HCT116 (cell line): ENCODE results near the gene FAM184A. TPM values are rescaled to one million over a fixed set of nuclear protein-coding genes. Genes with fewer than 3 reads are reported as not detected.

Source experiments
- ATAC-seq: fragments of 200-7000 bp; cut with Tn5 transposase; 2 replicates; pipeline ENCODE4 v1.9.1; 2020; ENCODE audit warnings: mild to moderate bottlenecking, moderate library complexity
- BruUV-seq: library from RNA; stranded (reverse); fragments of 400-500 nt; replicated peaks from 2 replicates; lab custom pipeline; 2021; lab: Mats Ljungman, UMichigan
- CTCF ChIA-PET: fragments of 300-600 bp; sonication (Branson Sonifier 250); formaldehyde crosslinking; loops from one replicate; lab custom pipeline; 2021; ENCODE audit warnings: antibody characterized with exemption; lab: Charles Lee
- POLR2A ChIA-PET: fragments of 300-600, 350-600 bp; sonication (Branson Sonifier 250); formaldehyde crosslinking; loops from one replicate; lab custom pipeline; 2021; ENCODE audit warnings: antibody characterized with exemption; lab: Charles Lee
- RAD21 ChIA-PET, 2 experiments: fragments of 300-600 bp; sonication (Branson Sonifier 250); formaldehyde crosslinking; loops; one replicate each; lab custom pipeline; 2023; ENCODE audit warnings: low total read pairs in 2 of 2; ENCODE audit not compliant: uncharacterized antibody in 2 of 2, unreplicated experiment in 2 of 2, low non-redundant PET in 1 of 2; lab: Charles Lee
- DNase-seq: peaks from one replicate; pipeline ENCODE4 v3.0.0-alpha.2; 2010; ENCODE audit warnings: low read depth, low spot score
- H2AFZ ChIP-seq: fragments of 200-600 bp; shearing (Covaris generic), sonication (generic); 2 replicates; pipeline ENCODE4 v1.6.1; 2017; ENCODE audit warnings: low read depth, mixed run types, mixed read lengths, antibody characterized with exemption, low read length; ENCODE audit not compliant: poor library complexity, severe bottlenecking
- H3K27ac ChIP-seq: 2 replicates; pipeline ENCODE4 v1.5.1; 2012; ENCODE audit warnings: low read depth, low read length
- H3K27me3 ChIP-seq: fragments of 200-600 bp; sonication (generic); 2 replicates; pipeline ENCODE4 v1.6.1; 2016; ENCODE audit warnings: mixed run types, low read length, mixed read lengths; ENCODE audit not compliant: insufficient read depth
- H3K36me3 ChIP-seq, 2 experiments: fragments of 200-500 bp in 1 of 2; fragments of 200-600 bp in 1 of 2; sonication (Bioruptor generic) in 1 of 2; sonication (generic) in 1 of 2; 2 replicates each; pipeline versions ENCODE4 v1.5.1 to v1.6.1; 2014 to 2016; ENCODE audit warnings: low read length in 2 of 2, inconsistent platforms in 1 of 2, mixed read lengths in 1 of 2, mixed run types in 1 of 2; ENCODE audit not compliant: insufficient read depth in 2 of 2, control insufficient read depth in 1 of 2
- H3K4me1 ChIP-seq, 2 experiments: fragments of 200-600 bp in 1 of 2; sonication (generic) in 1 of 2; 2 replicates each; pipeline versions ENCODE4 v1.5.1 to v1.6.1; 2012 to 2017; ENCODE audit warnings: low read length in 2 of 2, inconsistent platforms in 1 of 2, mild to moderate bottlenecking in 1 of 2, mixed read lengths in 1 of 2, mixed run types in 1 of 2, moderate library complexity in 1 of 2; ENCODE audit not compliant: insufficient read depth in 2 of 2, control insufficient read depth in 1 of 2
- H3K4me2 ChIP-seq: fragments of 200-600 bp; sonication (generic); 2 replicates; pipeline ENCODE4 v1.6.1; 2017; ENCODE audit warnings: mixed run types, low read length, mixed read lengths
- H3K4me3 ChIP-seq, 2 experiments: fragments of 200-600 bp in 1 of 2; sonication (generic) in 1 of 2; replicated peaks in 1 of 2; 2 replicates each; pipeline ENCODE4 v1.5.1; 2011 to 2016; ENCODE audit warnings: low read length in 2 of 2, control low read depth in 1 of 2, low read depth in 1 of 2, mild to moderate bottlenecking in 1 of 2, mixed read lengths in 1 of 2, mixed run types in 1 of 2
- H3K79me2 ChIP-seq: fragments of 200-600 bp; sonication (generic); 2 replicates; pipeline ENCODE4 v1.6.1; 2017; ENCODE audit warnings: mild to moderate bottlenecking, mixed run types, low read length, moderate library complexity, mixed read lengths; ENCODE audit not compliant: insufficient read depth
- H3K9ac ChIP-seq: fragments of 200-600 bp; sonication (generic); 2 replicates; pipeline ENCODE4 v1.6.1; 2016; ENCODE audit warnings: low read length, mixed read lengths
- H3K9me2 ChIP-seq: fragments of 200-600 bp; sonication (generic), shearing (Covaris generic); 2 replicates; pipeline ENCODE4 v1.6.1; 2017; ENCODE audit warnings: mixed run types, mild to moderate bottlenecking, moderate library complexity; ENCODE audit not compliant: insufficient read depth
- H3K9me3 ChIP-seq, 2 experiments: fragments of 200-500 bp in 1 of 2; fragments of 200-600 bp in 1 of 2; sonication (Bioruptor generic) in 1 of 2; sonication (generic) in 1 of 2; 2 replicates each; pipeline ENCODE4 v1.6.1; 2014 to 2017; ENCODE audit warnings: low read length in 2 of 2, mixed read lengths in 2 of 2, inconsistent platforms in 1 of 2, low read depth in 1 of 2, mild to moderate bottlenecking in 1 of 2, mixed run types in 1 of 2, moderate library complexity in 1 of 2; ENCODE audit not compliant: control insufficient read depth in 1 of 2, insufficient read depth in 1 of 2
- H4K20me1 ChIP-seq: fragments of 200-600 bp; sonication (generic), shearing (Covaris generic); 2 replicates; pipeline ENCODE4 v1.6.1; 2017; ENCODE audit warnings: mixed run types, mild to moderate bottlenecking, moderate library complexity; ENCODE audit not compliant: insufficient read depth
- POLR2A ChIP-seq: IDR thresholded peaks from 2 replicates; pipeline ENCODE4 v1.7.0; 2011; ENCODE audit warnings: borderline replicate concordance; ENCODE audit not compliant: insufficient read depth, insufficient read length; ENCODE audit errors: extremely low read depth
- RAD21 ChIP-seq: IDR thresholded peaks from 2 replicates; pipeline ENCODE4 v1.6.1; 2012; ENCODE audit warnings: low read depth, mild to moderate bottlenecking
- SIN3A ChIP-seq: IDR thresholded peaks from 2 replicates; pipeline ENCODE4 v1.6.1; 2012; ENCODE audit warnings: low read depth
- SRF ChIP-seq: IDR thresholded peaks from 2 replicates; pipeline ENCODE4 v1.6.1; 2012; ENCODE audit warnings: low read depth
- intact Hi-C: fragments of 100-400 bp; cut with micrococcal nuclease; formaldehyde crosslinking; loops from 2 replicates; pipeline ENCODE4 v1.10.0; 2022
- total RNA-seq: library from RNA; stranded (reverse); gene quantifications from one replicate; pipeline ENCODE4 v1.2.1, GENCODE V29; 2021; ENCODE audit not compliant: unreplicated experiment
- TF ChIP-seq, protein P1 (sequence below): IDR thresholded peaks from 2 replicates; pipeline ENCODE4 v1.6.1; 2012
- TF ChIP-seq, protein P2 (sequence below): IDR thresholded peaks from 2 replicates; pipeline ENCODE4 v1.6.1; 2012; ENCODE audit warnings: low read depth
- TF ChIP-seq, protein P3 (sequence below), 3 experiments: fragments of 200-600 bp in 1 of 3; sonication (generic) in 1 of 3; IDR thresholded peaks in 2 of 3; conservative IDR thresholded peaks in 1 of 3; 2 replicates each; pipeline ENCODE4 v1.5.1; 2012 to 2017; ENCODE audit warnings: low read depth in 2 of 3, low read length in 2 of 3, antibody characterized with exemption in 1 of 3, borderline replicate concordance in 1 of 3, control low read depth in 1 of 3, mild to moderate bottlenecking in 1 of 3, mixed read lengths in 1 of 3, mixed run types in 1 of 3, moderate library complexity in 1 of 3; ENCODE audit not compliant: insufficient read depth in 1 of 3

The FAM184A gene
- total RNA-seq, 1 experiment from 2014 or later: 2.4 TPM

DNA sequence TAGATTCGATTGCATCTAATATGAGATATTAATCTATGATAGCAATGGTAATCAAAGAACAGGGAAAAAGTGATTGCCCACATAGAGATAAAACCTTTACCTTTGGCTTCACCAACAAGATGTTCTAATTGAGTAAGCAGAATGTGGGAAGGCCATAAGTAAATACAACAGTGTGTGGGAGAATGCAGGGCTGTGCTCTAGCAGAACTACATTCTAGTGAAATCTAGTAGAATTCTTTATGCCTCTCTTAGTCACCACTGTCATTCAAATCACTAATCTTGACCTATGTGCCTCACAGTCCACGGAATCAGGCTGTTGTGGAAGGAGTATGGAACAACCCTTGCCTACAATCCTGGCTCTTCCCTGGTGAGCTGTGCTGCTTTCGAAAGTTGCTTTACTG lies 113.1 kb downstream of the FAM184A start:
- DNase-seq (no peak), ATAC-seq (no peak)
- intact Hi-C loops: loop anchor here (5.0 to 10.0 kb wide), 2 partner anchors 382 to 759 kb away; partner anchors contain the start of gene MAN1A1
- Histone ChIP-seq H3K27me3 (no peaks in the 10 kb centered on the region), H3K4me3 (no peak overlapping the region), H3K9me3 (no peaks in the 10 kb centered on the region), H4K20me1 (no peaks in the 10 kb centered on the region), H3K36me3 (no peaks in the 10 kb centered on the region), H2AFZ (no peak overlapping the region), H3K4me1 (peaks cover 0 to 10% of the 10 kb centered on the region in 2 experiments; a peak in 1 of 4 replicates), H3K27ac (no peak overlapping the region), H3K79me2 (no peaks in the 10 kb centered on the region), H3K4me2 (no peak overlapping the region), H3K9me2 (no peaks in the 10 kb centered on the region), H3K9ac (no peak overlapping the region)
- CTCF ChIA-PET: interaction anchor here (0.7 to 3.3 kb wide), 2 partner anchors 144 to 843 kb away, joined by 3 to 56 read pairs; no protein-coding TSS in a partner anchor
- no TSS peak for BruUV-seq
- TF ChIP-seq SRF (no peak), POLR2A (no peak), SIN3A (no peak)
- TF ChIP-seq, protein P1, sequence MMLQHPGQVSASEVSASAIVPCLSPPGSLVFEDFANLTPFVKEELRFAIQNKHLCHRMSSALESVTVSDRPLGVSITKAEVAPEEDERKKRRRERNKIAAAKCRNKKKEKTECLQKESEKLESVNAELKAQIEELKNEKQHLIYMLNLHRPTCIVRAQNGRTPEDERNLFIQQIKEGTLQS: no peak
- POLR2A ChIA-PET: no interaction called here
- RAD21 ChIA-PET: no interaction called here

DNA sequence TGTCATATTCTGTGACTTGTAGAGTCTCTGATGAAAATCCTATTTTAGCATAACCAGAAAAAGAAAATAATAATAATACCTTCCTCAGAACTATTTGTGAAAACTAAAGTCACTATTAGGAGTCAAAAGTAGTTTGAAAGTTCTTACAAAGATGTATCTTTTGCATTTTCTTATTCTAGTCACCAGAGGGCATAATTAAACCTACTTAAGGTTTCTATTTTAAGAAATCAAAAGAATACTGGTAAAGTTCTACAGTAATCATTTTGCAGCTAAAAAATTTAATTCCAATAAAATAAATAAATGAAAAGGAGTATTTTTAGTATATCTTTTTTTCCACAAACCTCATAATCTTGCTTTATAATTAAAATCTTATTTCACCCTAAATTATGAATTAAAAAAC lies 115.5 kb downstream of the FAM184A start:
- Histone ChIP-seq H3K9ac (no peak overlapping the region), H3K4me2 (no peak overlapping the region), H3K27ac (no peak overlapping the region), H3K9me3 (no peaks in the 10 kb centered on the region), H3K36me3 (no peaks in the 10 kb centered on the region), H3K4me3 (no peak overlapping the region), H3K4me1 (peaks cover 0 to 10% of the 10 kb centered on the region in 2 experiments; a peak in 1 of 4 replicates), H3K9me2 (no peaks in the 10 kb centered on the region), H4K20me1 (no peaks in the 10 kb centered on the region), H3K27me3 (no peaks in the 10 kb centered on the region), H3K79me2 (no peaks in the 10 kb centered on the region), H2AFZ (no peak overlapping the region)
- intact Hi-C loops: loop anchor here (10.0 kb wide), 1 partner anchor 762 kb away; no protein-coding TSS in a partner anchor
- ChIA-PET POLR2A (no interaction called here), RAD21 (interaction anchor here (0.9 to 2.2 kb wide), 3 partner anchors 148 kb away, joined by 3 to 8 read pairs (median 5); no protein-coding TSS in a partner anchor), CTCF (interaction anchor here (1.0 to 3.3 kb wide), 4 partner anchors 9 to 166 kb away, joined by 3 to 56 read pairs (median 8); no protein-coding TSS in a partner anchor)
- TF ChIP-seq, protein P2, sequence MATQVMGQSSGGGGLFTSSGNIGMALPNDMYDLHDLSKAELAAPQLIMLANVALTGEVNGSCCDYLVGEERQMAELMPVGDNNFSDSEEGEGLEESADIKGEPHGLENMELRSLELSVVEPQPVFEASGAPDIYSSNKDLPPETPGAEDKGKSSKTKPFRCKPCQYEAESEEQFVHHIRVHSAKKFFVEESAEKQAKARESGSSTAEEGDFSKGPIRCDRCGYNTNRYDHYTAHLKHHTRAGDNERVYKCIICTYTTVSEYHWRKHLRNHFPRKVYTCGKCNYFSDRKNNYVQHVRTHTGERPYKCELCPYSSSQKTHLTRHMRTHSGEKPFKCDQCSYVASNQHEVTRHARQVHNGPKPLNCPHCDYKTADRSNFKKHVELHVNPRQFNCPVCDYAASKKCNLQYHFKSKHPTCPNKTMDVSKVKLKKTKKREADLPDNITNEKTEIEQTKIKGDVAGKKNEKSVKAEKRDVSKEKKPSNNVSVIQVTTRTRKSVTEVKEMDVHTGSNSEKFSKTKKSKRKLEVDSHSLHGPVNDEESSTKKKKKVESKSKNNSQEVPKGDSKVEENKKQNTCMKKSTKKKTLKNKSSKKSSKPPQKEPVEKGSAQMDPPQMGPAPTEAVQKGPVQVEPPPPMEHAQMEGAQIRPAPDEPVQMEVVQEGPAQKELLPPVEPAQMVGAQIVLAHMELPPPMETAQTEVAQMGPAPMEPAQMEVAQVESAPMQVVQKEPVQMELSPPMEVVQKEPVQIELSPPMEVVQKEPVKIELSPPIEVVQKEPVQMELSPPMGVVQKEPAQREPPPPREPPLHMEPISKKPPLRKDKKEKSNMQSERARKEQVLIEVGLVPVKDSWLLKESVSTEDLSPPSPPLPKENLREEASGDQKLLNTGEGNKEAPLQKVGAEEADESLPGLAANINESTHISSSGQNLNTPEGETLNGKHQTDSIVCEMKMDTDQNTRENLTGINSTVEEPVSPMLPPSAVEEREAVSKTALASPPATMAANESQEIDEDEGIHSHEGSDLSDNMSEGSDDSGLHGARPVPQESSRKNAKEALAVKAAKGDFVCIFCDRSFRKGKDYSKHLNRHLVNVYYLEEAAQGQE: no peak
- TF ChIP-seq RAD21: peak; percentile 53; the same call in 1 of the 2 replicates
- TF ChIP-seq, protein P3, sequence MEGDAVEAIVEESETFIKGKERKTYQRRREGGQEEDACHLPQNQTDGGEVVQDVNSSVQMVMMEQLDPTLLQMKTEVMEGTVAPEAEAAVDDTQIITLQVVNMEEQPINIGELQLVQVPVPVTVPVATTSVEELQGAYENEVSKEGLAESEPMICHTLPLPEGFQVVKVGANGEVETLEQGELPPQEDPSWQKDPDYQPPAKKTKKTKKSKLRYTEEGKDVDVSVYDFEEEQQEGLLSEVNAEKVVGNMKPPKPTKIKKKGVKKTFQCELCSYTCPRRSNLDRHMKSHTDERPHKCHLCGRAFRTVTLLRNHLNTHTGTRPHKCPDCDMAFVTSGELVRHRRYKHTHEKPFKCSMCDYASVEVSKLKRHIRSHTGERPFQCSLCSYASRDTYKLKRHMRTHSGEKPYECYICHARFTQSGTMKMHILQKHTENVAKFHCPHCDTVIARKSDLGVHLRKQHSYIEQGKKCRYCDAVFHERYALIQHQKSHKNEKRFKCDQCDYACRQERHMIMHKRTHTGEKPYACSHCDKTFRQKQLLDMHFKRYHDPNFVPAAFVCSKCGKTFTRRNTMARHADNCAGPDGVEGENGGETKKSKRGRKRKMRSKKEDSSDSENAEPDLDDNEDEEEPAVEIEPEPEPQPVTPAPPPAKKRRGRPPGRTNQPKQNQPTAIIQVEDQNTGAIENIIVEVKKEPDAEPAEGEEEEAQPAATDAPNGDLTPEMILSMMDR (IDR thresholded peaks at IDR 0.05 in 2 of 3, conservative IDR thresholded peaks at IDR 0.05 in 1 of 3; ENCODE audit: borderline replicate concordance in 1 of 3, insufficient read depth in 1 of 3, low read depth in 2 of 3, low read length in 2 of 3): peak in 1 of 3 experiments; percentile 42; a peak in 2 of 6 replicates
- no TSS peak for BruUV-seq
- DNase-seq (peak; percentile 7), ATAC-seq (no peak)
